SK-N-SH (cell line): Measurements from ENCODE around the gene ASTN2. TPM values are rescaled to one million over a fixed set of nuclear protein-coding genes. Genes with fewer than 3 reads are reported as not detected.

ENCODE experiments used
- CTCF ChIA-PET: fragments of 300-600, 350-600 bp; formaldehyde crosslinking; extraction: SDS; loops from one replicate; lab custom pipeline; 2021; lab: Yijun Ruan, JAX
- POLR2A ChIA-PET: fragments of 350-600 bp; sonication (Branson Sonifier 250); formaldehyde crosslinking; extraction: SDS; loops from one replicate; lab custom pipeline; 2020; ENCODE audit warnings: antibody characterized with exemption, inconsistent platforms; lab: Yijun Ruan, JAX
- DNase-seq: peaks from one replicate; pipeline ENCODE4 v3.0.0; 2012
- H2AFZ ChIP-seq: fragments of 200-600 bp; sonication (generic); 2 replicates; pipeline ENCODE4 v1.8.1; 2016; ENCODE audit warnings: antibody characterized with exemption, mild to moderate bottlenecking, low read depth
- H3F3A ChIP-seq: fragments of 200-600 bp; sonication (generic); replicated peaks from 2 replicates; pipeline ENCODE3; 2016; ENCODE audit warnings: antibody characterized with exemption, mild to moderate bottlenecking; ENCODE audit not compliant: insufficient read depth
- H3K27ac ChIP-seq, 2 experiments: fragments of 200-500 bp in 1 of 2; fragments of 200-600 bp in 1 of 2; sonication (Bioruptor generic) in 1 of 2; sonication (generic), shearing (Covaris generic) in 1 of 2; 2 replicates each; pipeline versions ENCODE4 v1.5.1 to v1.6.1; 2014 to 2016; ENCODE audit warnings: low read depth in 2 of 2, inconsistent platforms in 1 of 2, low read length in 1 of 2, mild to moderate bottlenecking in 1 of 2, mixed read lengths in 1 of 2
- H3K27me3 ChIP-seq: fragments of 200-600 bp; sonication (generic), shearing (Covaris generic); 2 replicates; pipeline ENCODE4 v1.6.1; 2016; ENCODE audit warnings: mixed run types; ENCODE audit not compliant: insufficient read depth
- H3K36me3 ChIP-seq, 2 experiments: fragments of 200-500 bp in 1 of 2; fragments of 200-600 bp in 1 of 2; sonication (Bioruptor generic) in 1 of 2; sonication (generic) in 1 of 2; replicated peaks in 1 of 2; 2 replicates each; pipeline versions ENCODE3 to v1.5.1; 2014 to 2016; ENCODE audit warnings: low read length in 1 of 2, mild to moderate bottlenecking in 1 of 2; ENCODE audit not compliant: insufficient read depth in 2 of 2, control insufficient read depth in 1 of 2
- H3K4me1 ChIP-seq, 2 experiments: fragments of 200-500 bp in 1 of 2; fragments of 200-600 bp in 1 of 2; sonication (Bioruptor generic) in 1 of 2; sonication (generic), shearing (Covaris generic) in 1 of 2; 2 replicates each; pipeline versions ENCODE4 v1.5.1 to v1.6.1; 2014 to 2016; ENCODE audit warnings: low read depth in 1 of 2, low read length in 1 of 2, mixed run types in 1 of 2; ENCODE audit not compliant: insufficient read depth in 2 of 2, control insufficient read depth in 1 of 2
- H3K4me2 ChIP-seq: fragments of 200-600 bp; sonication (generic), shearing (Covaris generic); 2 replicates; pipeline ENCODE4 v1.6.1; 2017; ENCODE audit warnings: mixed run types
- H3K4me3 ChIP-seq, 2 experiments: fragments of 200-500 bp in 1 of 2; fragments of 200-600 bp in 1 of 2; sonication (Bioruptor generic) in 1 of 2; sonication (generic), shearing (Covaris generic) in 1 of 2; 2 replicates each; pipeline versions ENCODE4 v1.5.1 to v1.8.1; 2014 to 2016; ENCODE audit warnings: low read depth in 2 of 2, inconsistent platforms in 1 of 2, low read length in 1 of 2, mild to moderate bottlenecking in 1 of 2, mixed read lengths in 1 of 2, moderate library complexity in 1 of 2
- H3K79me2 ChIP-seq: fragments of 200-600 bp; sonication (generic); 2 replicates; pipeline ENCODE4 v1.8.1; 2017; ENCODE audit warnings: mild to moderate bottlenecking; ENCODE audit not compliant: insufficient read depth
- H3K9ac ChIP-seq: fragments of 200-600 bp; sonication (generic); 2 replicates; pipeline ENCODE4 v1.6.1; 2017; ENCODE audit warnings: mixed run types
- H3K9me2 ChIP-seq: fragments of 200-600 bp; sonication (generic); 2 replicates; pipeline ENCODE4 v1.6.1; 2017; ENCODE audit warnings: mixed run types
- H3K9me3 ChIP-seq: fragments of 200-600 bp; sonication (generic); 2 replicates; pipeline ENCODE4 v1.6.1; 2017; ENCODE audit warnings: mixed run types, mild to moderate bottlenecking, moderate library complexity
- H4K20me1 ChIP-seq: fragments of 200-600 bp; sonication (generic); 2 replicates; pipeline ENCODE4 v1.6.1; 2017; ENCODE audit warnings: mild to moderate bottlenecking, mixed run types; ENCODE audit not compliant: insufficient read depth
- CHD2 ChIP-seq: fragments of 150-350 bp; IDR thresholded peaks from 2 replicates; pipeline ENCODE4 v1.6.1; 2018; ENCODE audit warnings: low read length; ENCODE audit not compliant: partially characterized antibody
- GATA2 ChIP-seq: sonication (generic); formaldehyde crosslinking; IDR thresholded peaks from 2 replicates; pipeline ENCODE4 v1.5.0; 2020; ENCODE audit warnings: mild to moderate bottlenecking, missing genetic modification reagents
- RCOR1 ChIP-seq: fragments of 150-350 bp; IDR thresholded peaks from 2 replicates; pipeline ENCODE4 v1.6.1; 2017; ENCODE audit warnings: antibody characterized with exemption, low read length
- RFX5 ChIP-seq: IDR thresholded peaks from 2 replicates; pipeline ENCODE4 v1.6.1; 2012; ENCODE audit warnings: mild to moderate bottlenecking, improper control_type of control experiment, low read length
- RXRA ChIP-seq: IDR thresholded peaks from 2 replicates; pipeline ENCODE4 v1.4.0; 2012; ENCODE audit warnings: low read depth, mild to moderate bottlenecking, borderline replicate concordance
- SIN3A ChIP-seq: IDR thresholded peaks from 2 replicates; pipeline ENCODE4 v1.6.1; 2012; ENCODE audit warnings: low read depth, mild to moderate bottlenecking, low read length, moderate library complexity, borderline replicate concordance
- USF1 ChIP-seq: IDR thresholded peaks from 2 replicates; pipeline ENCODE4 v1.4.0; 2012; ENCODE audit warnings: low read depth, borderline replicate concordance
- YY1 ChIP-seq: IDR thresholded peaks from 2 replicates; pipeline ENCODE4 v1.4.0; 2012; ENCODE audit warnings: low read depth, mild to moderate bottlenecking
- WGBS: methylation state at CpG from one replicate; pipeline ENCODE4 v1.1.6; 2017; ENCODE audit warnings: low lambda C conversion rate; 5-methylcytosine and 5-hydroxymethylcytosine counted together
- polyA plus RNA-seq, 3 experiments: library from polyadenylated mRNA; depleted of rRNA; stranded (reverse); fragments of >200 nt; gene quantifications; 2 replicates each; pipeline ENCODE4 v1.2.3, GENCODE V29; 2012

Gene ASTN2
- polyA plus RNA-seq, 1 of the 3 experiments (the other 2 are of a cell fraction), result 6.6 TPM

- 0 out of 2 replicates have a peak, but pooled peaks have one; percentile 14 for TF ChIP-seq GATA2
- TF ChIP-seq RXRA, result no peak
- TF ChIP-seq YY1, result no peak
- TF ChIP-seq CHD2, result no peak
- TF ChIP-seq RFX5, result no peak
- TF ChIP-seq, all 33 proteins: peak for 1
- WGBS, result 24% methylated on average over 4 of the region's 4 CpGs
Measured at GRCh38 chr9:117013440-117013995, 401.3 kb downstream of the ASTN2 start.

GRCh38 chr9:117010061-117010460, 404.8 kb downstream of the ASTN2 start:
- H3K27me3 ChIP-seq, result no peaks in the 10 kb centered on the region
- no peaks in the 10 kb centered on the region for H3F3A ChIP-seq
- ChIA-PET POLR2A (no interaction called here), CTCF (interaction anchor here (1.5 kb wide), 1 partner anchor 11 kb away, joined by 4 read pairs; no protein-coding TSS in a partner anchor)
- H3K4me1 ChIP-seq, result peaks cover 0 to 20% of the 10 kb centered on the region in 2 experiments; a peak in 2 of 4 replicates
- H3K9ac ChIP-seq, result no peak overlapping the region
- H3K27ac ChIP-seq, result no peak overlapping the region; a peak in 1 of 4 replicates
- no peak overlapping the region for H3K4me3 ChIP-seq
- H3K9me3 ChIP-seq, result no peaks in the 10 kb centered on the region
- H4K20me1 ChIP-seq, result no peaks in the 10 kb centered on the region
- no peaks in the 10 kb centered on the region for H3K79me2 ChIP-seq
- no peak overlapping the region for H2AFZ ChIP-seq
- TF ChIP-seq USF1 (no peak), RCOR1 (no peak)
- no peaks in the 10 kb centered on the region for H3K9me2 ChIP-seq
- peaks cover 0 to 5% of the 10 kb centered on the region in 2 experiments for H3K36me3 ChIP-seq
- H3K4me2 ChIP-seq, result no peak overlapping the region
- no peak for DNase-seq

More at GRCh38 chr9:117013440-117013995, 401.3 kb downstream of the ASTN2 start:
- ChIA-PET POLR2A (no interaction called here), CTCF (interaction anchor here (1.2 kb wide), 1 partner anchor 20 kb away, joined by 3 read pairs; no protein-coding TSS in a partner anchor)
- H2AFZ ChIP-seq, result no peak overlapping the region
- no peaks in the 10 kb centered on the region for H3K27me3 ChIP-seq
- no peak overlapping the region for H3K4me3 ChIP-seq
- H3F3A ChIP-seq, result no peaks in the 10 kb centered on the region
- no peak overlapping the region for H3K4me2 ChIP-seq
- no peaks in the 10 kb centered on the region for H4K20me1 ChIP-seq
- H3K9me2 ChIP-seq, result no peaks in the 10 kb centered on the region
- H3K36me3 ChIP-seq, result peaks cover 0 to 2% of the 10 kb centered on the region in 2 experiments
- no peak overlapping the region for H3K9ac ChIP-seq
- H3K4me1 ChIP-seq, result peaks cover 0 to 20% of the 10 kb centered on the region in 2 experiments; a peak in 2 of 4 replicates
- peak; percentile 18 for DNase-seq
- no peaks in the 10 kb centered on the region for H3K9me3 ChIP-seq
- H3K79me2 ChIP-seq, result no peaks in the 10 kb centered on the region
- peak overlapping the region in 1 of 2 experiments; percentile 69; a peak in 2 of 4 replicates for H3K27ac ChIP-seq

GRCh38 chr9:117008876-117009275, 406.0 kb downstream of the ASTN2 start:
- POLR2A ChIA-PET, result no interaction called here
- H4K20me1 ChIP-seq, result no peaks in the 10 kb centered on the region
- TF ChIP-seq CHD2, result no peak
- TF ChIP-seq SIN3A, result no peak
- CTCF ChIA-PET, result no interaction called here
- no peaks in the 10 kb centered on the region for H3K9me2 ChIP-seq
- DNase-seq, result no peak
- peaks cover 0 to 5% of the 10 kb centered on the region in 2 experiments for H3K36me3 ChIP-seq
- no peak overlapping the region for H3K4me2 ChIP-seq
- no peak overlapping the region for H2AFZ ChIP-seq
- no peak overlapping the region for H3K4me3 ChIP-seq
- WGBS, result 37% methylated on average over 2 of the region's 2 CpGs
- H3K79me2 ChIP-seq, result no peaks in the 10 kb centered on the region
- H3F3A ChIP-seq, result no peaks in the 10 kb centered on the region
- no peak overlapping the region for H3K9ac ChIP-seq
- H3K27me3 ChIP-seq, result no peaks in the 10 kb centered on the region
- no peak overlapping the region for H3K27ac ChIP-seq
- H3K9me3 ChIP-seq, result no peaks in the 10 kb centered on the region
- peaks cover 0 to 13% of the 10 kb centered on the region in 2 experiments; a peak in 2 of 4 replicates for H3K4me1 ChIP-seq
